Erythroblast (primary cell): Measurements from ENCODE around the gene TNK1.

ENCODE experiments used
- GATA1 ChIP-seq: IDR thresholded peaks from 2 replicates; pipeline ENCODE4 v1.6.1; 2011; ENCODE audit warnings: low read depth, mild to moderate bottlenecking, control low read depth, low read length, moderate library complexity
- POLR2A ChIP-seq: IDR thresholded peaks from 2 replicates; pipeline ENCODE4 v1.6.1; 2011; ENCODE audit warnings: mild to moderate bottlenecking, low read length

GRCh38 chr17:7341842-7342241 is 39.0 kb upstream of the TNK1 start:
- TF ChIP-seq POLR2A (no peak), GATA1 (no peak)
